CD4-positive, alpha-beta memory T cell (primary cell): ENCODE results near the gene XXYLT1. TPM values are rescaled to one million over a fixed set of nuclear protein-coding genes. Genes with fewer than 3 reads are reported as not detected.

Experiments used
- CTCF ChIA-PET: fragments of 350-600 bp; sonication (Branson Sonifier 250); formaldehyde crosslinking; loops from one replicate; lab custom pipeline; 2021; ENCODE audit warnings: inconsistent platforms; ENCODE audit not compliant: partially characterized antibody; lab: Charles Lee
- POLR2A ChIA-PET: fragments of 350-600 bp; sonication (Branson Sonifier 250); formaldehyde crosslinking; loops from one replicate; lab custom pipeline; 2021; ENCODE audit not compliant: partially characterized antibody; lab: Charles Lee
- DNase-seq, 5 donors: peaks; one replicate each; pipeline versions ENCODE4 v3.0.0 to v3.0.0-alpha.2; 2020 to 2022; ENCODE audit warnings: mixed read lengths in 1 of 5
- H3K27ac ChIP-seq: one replicate; pipeline ENCODE4 v1.7.0; 2013; ENCODE audit warnings: low read depth, low read length
- H3K27me3 ChIP-seq: 2 replicates; pipeline ENCODE4 v1.7.0; 2013; ENCODE audit warnings: mild to moderate bottlenecking, low read length, moderate library complexity; ENCODE audit not compliant: insufficient read depth
- H3K36me3 ChIP-seq: 2 replicates; pipeline ENCODE4 v1.7.0; 2013; ENCODE audit warnings: mild to moderate bottlenecking, low read length, moderate library complexity; ENCODE audit not compliant: insufficient read depth
- H3K4me1 ChIP-seq: 2 replicates; pipeline ENCODE4 v1.7.0; 2013; ENCODE audit warnings: mild to moderate bottlenecking, low read length, moderate library complexity; ENCODE audit not compliant: insufficient read depth
- H3K4me3 ChIP-seq, 2 donors: one replicate each; pipeline ENCODE4 v1.7.0; 2013; ENCODE audit warnings: low read length in 2 of 2, mild to moderate bottlenecking in 1 of 2
- H3K9me3 ChIP-seq, 2 donors: one replicate each; pipeline ENCODE4 v1.7.0; 2013; ENCODE audit warnings: low read length in 2 of 2, control low read depth in 1 of 2; ENCODE audit not compliant: control insufficient read depth in 1 of 2
- H3K27ac Mint-ChIP-seq, 7 donors: one replicate each; pipeline ENCODE4 v1.8.0; 2020 to 2021; ENCODE audit warnings: mixed read lengths in 7 of 7, mild to moderate bottlenecking in 6 of 7, inconsistent platforms in 3 of 7, moderate library complexity in 3 of 7
- H3K27me3 Mint-ChIP-seq, 2 donors: one replicate each; pipeline ENCODE4 v1.8.0; 2020 to 2021; ENCODE audit warnings: mixed read lengths in 2 of 2
- H3K36me3 Mint-ChIP-seq, 2 donors: one replicate each; pipeline ENCODE4 v1.8.0; 2020 to 2021; ENCODE audit warnings: mixed read lengths in 2 of 2, inconsistent platforms in 1 of 2, mild to moderate bottlenecking in 1 of 2
- H3K4me1 Mint-ChIP-seq, 4 donors: one replicate each; pipeline ENCODE4 v1.8.0; 2020 to 2021; ENCODE audit warnings: mixed read lengths in 4 of 4, mild to moderate bottlenecking in 1 of 4
- H3K4me3 Mint-ChIP-seq, 8 donors: one replicate each; pipeline ENCODE4 v1.8.0; 2020 to 2021; ENCODE audit warnings: mixed read lengths in 8 of 8, mild to moderate bottlenecking in 7 of 8, moderate library complexity in 6 of 8, inconsistent platforms in 3 of 8
- H3K9me3 Mint-ChIP-seq, 8 donors: one replicate each; pipeline ENCODE4 v1.8.0; 2020 to 2021; ENCODE audit warnings: mixed read lengths in 8 of 8, mild to moderate bottlenecking in 5 of 8, inconsistent platforms in 3 of 8, moderate library complexity in 1 of 8
- intact Hi-C: fragments of 100-400 bp; cut with micrococcal nuclease; formaldehyde crosslinking; loops from one replicate; pipeline ENCODE4 v1.15.1; 2023
- microRNA-seq: library from miRNA; unstranded; fragments of <30 nt; microRNA quantifications from one replicate; pipeline ENCODE4 v1.2.0, GENCODE V29; 2021; ENCODE audit warnings: borderline replicate concordance, borderline number of aligned reads, borderline microRNAs expressed, mixed read lengths
- polyA plus RNA-seq, 2 donors: library from polyadenylated mRNA; unstranded; fragments of 300-500 nt; fragmentation: Illumina TruSeq; gene quantifications; one replicate each; pipeline ENCODE4 v1.2.3, GENCODE V29; 2021
- total RNA-seq, 2 experiments: library from RNA; stranded (reverse); gene quantifications; one replicate each; pipeline ENCODE4 v1.2.3, GENCODE V29; 2021

XXYLT1 gene
- total and polyA plus RNA-seq, 4 experiments from 2014 or later = 3.9 to 6.3 (median 4.3) TPM

GRCh38 chr3:195020185-195020584 lies 250.8 kb downstream of the XXYLT1 start:
- Mint-ChIP-seq H3K27ac (no peak overlapping the region), H3K4me3 (no peak overlapping the region), H3K27me3 (peaks cover 18 to 20% of the 10 kb centered on the region in 2 donors), H3K4me1 (peaks cover 0 to under 1% (median under 1%) of the 10 kb centered on the region in 4 donors), H3K9me3 (peaks cover 0 to 5% (median 0%) of the 10 kb centered on the region in 8 donors), H3K36me3 (no peaks in the 10 kb centered on the region)
- no peaks in the 10 kb centered on the region for H3K36me3 ChIP-seq
- no peak overlapping the region for H3K4me3 ChIP-seq
- no peaks in the 10 kb centered on the region for H3K4me1 ChIP-seq
- no peak for DNase-seq
- intact Hi-C loops = no loop called here
- H3K9me3 ChIP-seq = no peaks in the 10 kb centered on the region
- no peak overlapping the region for H3K27ac ChIP-seq
- no peaks in the 10 kb centered on the region for H3K27me3 ChIP-seq
- CTCF ChIA-PET = no interaction called here
- POLR2A ChIA-PET = no interaction called here

DNA sequence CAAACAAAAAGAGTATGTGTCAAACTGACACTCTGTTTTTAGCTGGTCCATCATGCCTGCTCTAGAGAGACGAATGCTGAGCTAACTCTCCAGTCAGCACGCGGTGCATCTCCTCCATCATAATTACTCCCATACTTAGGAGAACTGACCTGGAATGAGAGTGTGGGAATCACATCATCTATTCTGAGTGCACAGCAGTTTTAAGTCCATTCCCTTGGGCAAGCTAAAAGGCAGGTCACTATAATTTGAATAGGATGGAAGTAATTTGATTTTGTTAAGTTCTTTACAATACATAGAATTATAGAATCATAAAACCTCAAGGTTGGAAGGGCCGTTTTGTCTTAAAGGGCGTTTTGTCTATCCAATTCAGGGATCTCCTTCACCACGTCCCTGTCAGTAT lies 251.6 kb downstream of the XXYLT1 start:
- peaks cover 5 to 6% (median 5%) of the 10 kb centered on the region in 4 donors for H3K4me1 Mint-ChIP-seq

More for the DNA sequence above, 251.6 kb downstream of the XXYLT1 start:
- Histone ChIP-seq H3K36me3 (no peaks in the 10 kb centered on the region), H3K4me1 (no peaks in the 10 kb centered on the region), H3K27me3 (no peaks in the 10 kb centered on the region), H3K9me3 (no peaks in the 10 kb centered on the region), H3K27ac (no peak overlapping the region), H3K4me3 (no peak overlapping the region)
- H3K27me3 Mint-ChIP-seq = peaks cover 17 to 19% of the 10 kb centered on the region in 2 donors
- no peak overlapping the region for H3K4me3 Mint-ChIP-seq
- CTCF ChIA-PET = interaction anchor here (1.0 kb wide), 1 partner anchor 10 kb away, joined by 3 read pairs; no protein-coding TSS in a partner anchor
- POLR2A ChIA-PET = no interaction called here
- H3K36me3 Mint-ChIP-seq = no peaks in the 10 kb centered on the region
- no peak for DNase-seq
- H3K27ac Mint-ChIP-seq = no peak overlapping the region
- intact Hi-C loops = no loop called here
- peaks cover 0 to 5% (median 0%) of the 10 kb centered on the region in 8 donors for H3K9me3 Mint-ChIP-seq

Small RNA genes lying within 50 kb of the gene (microRNA-seq; reads per million reads assigned to microRNA genes)
- gene MIR3137 = not detected

Other genes starting within 250 kb of the XXYLT1 start
- gene ACAP2, start 171.9 kb upstream of the XXYLT1 start, total RNA-seq = 10 to 100 TPM; 72.3 to 73.5 TPM
- 10 to 100 TPM; 40.9 to 53.9 TPM for gene ACAP2, start 171.9 kb upstream of the XXYLT1 start, polyA plus RNA-seq